Testis (tissue), 3 donors: ENCODE results near the gene DAB2IP. TPM values are rescaled to one million over a fixed set of nuclear protein-coding genes. Genes with fewer than 3 reads are reported as not detected.

Experiments used
- DNase-seq: peaks from one replicate; pipeline ENCODE4 v3.0.0-alpha.2; 2019
- H3K27ac ChIP-seq, 2 donors: fragments of 200-600 bp; sonication (generic); one replicate each; pipeline ENCODE4 v1.5.1; 2019
- H3K27me3 ChIP-seq: fragments of 200-600 bp; sonication (generic); one replicate; pipeline ENCODE4 v1.5.1; 2019
- H3K36me3 ChIP-seq: fragments of 200-600 bp; sonication (generic); one replicate; pipeline ENCODE4 v1.5.1; 2017; ENCODE audit warnings: low read depth; ENCODE audit errors: missing control alignments
- H3K4me1 ChIP-seq: fragments of 200-600 bp; sonication (generic); one replicate; pipeline ENCODE4 v1.5.1; 2019
- H3K4me3 ChIP-seq, 2 donors: fragments of 200-600 bp; sonication (generic); one replicate each; pipeline ENCODE4 v1.5.1; 2017 to 2019
- H3K9me3 ChIP-seq: fragments of 200-600 bp; sonication (generic); one replicate; pipeline ENCODE4 v1.5.1; 2017
- POLR2A ChIP-seq: fragments of 450-650 bp; IDR thresholded peaks from one replicate; pipeline ENCODE4 v1.6.1; 2017; ENCODE audit warnings: antibody characterized with exemption, mild to moderate bottlenecking, moderate library complexity
- whole genome bisulfite sequencing, 2 donors: methylation state at CpG; one replicate each; pipeline ENCODE4 v1.1.5; 2018; 5-methylcytosine and 5-hydroxymethylcytosine counted together
- intact Hi-C: fragments of 100-400 bp; cut with DNase I; formaldehyde crosslinking; loops from one replicate; pipeline ENCODE4 v1.15.1; 2023; ENCODE audit warnings: low total_unique reads
- polyA plus RNA-seq: library from polyadenylated mRNA; stranded (reverse); fragments of 350-450 nt; fragmentation: Illumina TruSeq; extraction: RNeasy Lipid Tissue Mini Kit (QIAGEN cat#74804); gene quantifications from one replicate; pipeline ENCODE4 v1.2.3, GENCODE V29; 2014; ENCODE audit warnings: low read depth, low replicate concordance; ENCODE audit not compliant: insufficient read depth
- total RNA-seq, 2 donors: library from RNA; depleted of rRNA; stranded (reverse); fragments of >200 nt; gene quantifications; one replicate each; pipeline ENCODE4 v1.2.3, GENCODE V29; 2016
- TF ChIP-seq, protein P1 (sequence below), 3 experiments: fragments of 450-650 bp in 2 of 3; fragments of 200-600 bp in 1 of 3; sonication (generic) in 1 of 3; IDR thresholded peaks; one replicate each; pipeline ENCODE4 v1.5.1; 2016 to 2019; ENCODE audit warnings: antibody characterized with exemption in 3 of 3, mild to moderate bottlenecking in 2 of 3, moderate library complexity in 1 of 3

The DAB2IP gene
- total and polyA plus RNA-seq, 3 donors from 2014 or later: 57.7 to 136 (median 102) TPM

DNA sequence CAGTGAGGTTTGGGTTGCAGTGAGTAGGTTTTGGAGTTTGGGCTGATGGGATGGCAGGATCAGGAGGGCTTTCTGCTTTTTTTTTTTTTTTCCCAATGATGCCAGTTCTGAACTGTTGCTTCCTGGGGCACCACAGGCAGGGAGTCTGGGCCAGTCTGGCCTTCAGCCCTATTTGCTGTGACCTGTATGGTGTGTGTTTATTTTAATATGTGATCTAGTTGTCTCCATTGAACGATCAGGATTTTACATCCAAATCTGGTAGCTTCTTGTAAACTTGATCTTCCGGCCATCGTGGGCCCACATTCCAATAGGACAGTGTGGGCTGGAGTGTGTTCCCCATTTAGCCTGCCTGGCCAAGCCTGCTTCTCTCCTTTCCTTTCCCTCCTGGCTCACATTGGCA lies 25.8 kb upstream of the DAB2IP start:
- no peak overlapping the region for H3K4me3 ChIP-seq
- no peaks in the 10 kb centered on the region for H3K36me3 ChIP-seq
- no peaks in the 10 kb centered on the region for H3K4me1 ChIP-seq
- H3K27me3 ChIP-seq: no peaks in the 10 kb centered on the region
- intact Hi-C loops: no loop called here
- no peak for TF ChIP-seq POLR2A
- TF ChIP-seq, protein P1, sequence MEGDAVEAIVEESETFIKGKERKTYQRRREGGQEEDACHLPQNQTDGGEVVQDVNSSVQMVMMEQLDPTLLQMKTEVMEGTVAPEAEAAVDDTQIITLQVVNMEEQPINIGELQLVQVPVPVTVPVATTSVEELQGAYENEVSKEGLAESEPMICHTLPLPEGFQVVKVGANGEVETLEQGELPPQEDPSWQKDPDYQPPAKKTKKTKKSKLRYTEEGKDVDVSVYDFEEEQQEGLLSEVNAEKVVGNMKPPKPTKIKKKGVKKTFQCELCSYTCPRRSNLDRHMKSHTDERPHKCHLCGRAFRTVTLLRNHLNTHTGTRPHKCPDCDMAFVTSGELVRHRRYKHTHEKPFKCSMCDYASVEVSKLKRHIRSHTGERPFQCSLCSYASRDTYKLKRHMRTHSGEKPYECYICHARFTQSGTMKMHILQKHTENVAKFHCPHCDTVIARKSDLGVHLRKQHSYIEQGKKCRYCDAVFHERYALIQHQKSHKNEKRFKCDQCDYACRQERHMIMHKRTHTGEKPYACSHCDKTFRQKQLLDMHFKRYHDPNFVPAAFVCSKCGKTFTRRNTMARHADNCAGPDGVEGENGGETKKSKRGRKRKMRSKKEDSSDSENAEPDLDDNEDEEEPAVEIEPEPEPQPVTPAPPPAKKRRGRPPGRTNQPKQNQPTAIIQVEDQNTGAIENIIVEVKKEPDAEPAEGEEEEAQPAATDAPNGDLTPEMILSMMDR (IDR thresholded peaks at IDR 0.05): no peak
- no peaks in the 10 kb centered on the region for H3K9me3 ChIP-seq
- DNase-seq: no peak
- H3K27ac ChIP-seq: no peak overlapping the region
- 84 to 89% methylated on average over 3 of the region's 3 CpGs for WGBS, 2 donors

DNA sequence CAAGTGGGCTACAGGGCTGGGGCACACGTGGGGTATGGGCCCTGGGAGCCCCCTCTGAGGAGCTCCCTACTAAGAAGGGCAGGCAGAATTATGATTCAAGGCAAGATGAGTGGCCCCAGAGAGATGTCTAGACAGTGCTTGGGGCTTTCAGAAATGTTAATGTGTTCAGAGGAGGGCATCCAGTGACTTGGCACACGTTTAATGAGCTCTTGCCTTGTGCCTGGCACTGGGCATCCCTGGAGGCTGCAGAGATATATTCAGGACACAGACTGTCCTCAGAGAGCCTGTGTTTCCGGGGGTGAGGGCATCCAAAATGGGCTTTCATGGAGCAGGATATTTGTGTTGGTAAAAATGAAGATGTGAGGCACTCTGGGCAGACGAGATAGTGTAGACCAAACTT lies 25.4 kb upstream of the DAB2IP start:
- no peaks in the 10 kb centered on the region for H3K4me1 ChIP-seq
- DNase-seq: no peak
- TF ChIP-seq, protein P1 (IDR thresholded peaks at IDR 0.05): no peak
- no peak for TF ChIP-seq POLR2A
- no peak overlapping the region for H3K4me3 ChIP-seq
- intact Hi-C loops: no loop called here
- no peaks in the 10 kb centered on the region for H3K36me3 ChIP-seq
- 91% methylated on average over 4 of the region's 4 CpGs for WGBS, 2 donors
- no peaks in the 10 kb centered on the region for H3K27me3 ChIP-seq
- no peak overlapping the region for H3K27ac ChIP-seq
- no peaks in the 10 kb centered on the region for H3K9me3 ChIP-seq

DNA sequence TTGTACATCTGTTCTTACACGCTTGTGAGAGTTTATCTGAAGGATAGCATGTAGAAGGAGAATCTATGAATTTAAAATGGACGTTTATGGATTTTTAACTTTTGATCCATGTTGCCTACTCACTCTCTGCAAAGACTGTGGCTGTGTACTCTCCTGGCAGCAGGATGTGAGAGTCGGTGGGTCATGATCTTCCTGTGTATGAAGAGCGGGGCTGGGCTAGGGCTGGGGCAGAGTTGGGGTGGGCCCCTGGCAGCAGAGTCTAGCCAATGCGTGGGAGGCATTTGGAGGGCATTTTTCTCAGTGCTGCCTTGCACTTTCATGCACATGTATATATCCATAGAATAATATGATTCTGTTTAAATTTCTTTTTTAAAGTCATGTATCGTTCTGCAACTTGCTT lies 24.0 kb upstream of the DAB2IP start:
- H3K4me1 ChIP-seq: no peaks in the 10 kb centered on the region
- no peak for TF ChIP-seq POLR2A
- TF ChIP-seq, protein P1 (IDR thresholded peaks at IDR 0.05): no peak

DNA sequence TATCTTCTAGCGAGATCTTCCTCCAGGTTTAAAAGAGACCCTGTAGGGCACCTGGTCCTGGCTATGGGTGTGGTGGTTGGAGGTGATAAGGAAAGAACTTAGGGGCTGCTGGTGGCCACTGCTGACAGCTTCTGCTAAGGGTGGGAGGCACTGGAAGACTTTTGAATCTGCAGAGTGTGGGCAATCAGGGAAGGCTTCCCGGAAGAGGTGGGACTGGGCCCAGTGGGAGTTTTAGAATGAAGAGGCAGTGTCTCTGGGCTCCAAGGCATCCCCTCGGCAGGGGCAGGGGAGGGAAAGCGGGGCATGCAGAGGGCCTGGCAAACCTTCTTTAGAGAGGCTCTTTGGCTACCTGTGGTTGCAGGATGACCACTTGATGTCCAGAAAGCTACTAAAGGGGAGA lies 23.0 kb upstream of the DAB2IP start:
- no peaks in the 10 kb centered on the region for H3K27me3 ChIP-seq
- H3K4me1 ChIP-seq: no peaks in the 10 kb centered on the region
- H3K4me3 ChIP-seq: no peak overlapping the region
- WGBS, 2 donors: 95 to 96% methylated on average over 4 of the region's 4 CpGs
- no peak for DNase-seq
- H3K27ac ChIP-seq: no peak overlapping the region
- intact Hi-C loops: no loop called here
- no peak for TF ChIP-seq POLR2A
- TF ChIP-seq, protein P1 (IDR thresholded peaks at IDR 0.05): no peak
- no peaks in the 10 kb centered on the region for H3K36me3 ChIP-seq
- H3K9me3 ChIP-seq: no peaks in the 10 kb centered on the region

More for the DNA sequence above, 24.0 kb upstream of the DAB2IP start:
- Histone ChIP-seq H3K27me3 (no peaks in the 10 kb centered on the region), H3K36me3 (no peaks in the 10 kb centered on the region), H3K9me3 (no peaks in the 10 kb centered on the region), H3K27ac (no peak overlapping the region), H3K4me3 (no peak overlapping the region)
- DNase-seq: no peak
- intact Hi-C loops: no loop called here
- WGBS, 2 donors: 77 to 82% methylated on average over 6 of the region's 6 CpGs

DNA sequence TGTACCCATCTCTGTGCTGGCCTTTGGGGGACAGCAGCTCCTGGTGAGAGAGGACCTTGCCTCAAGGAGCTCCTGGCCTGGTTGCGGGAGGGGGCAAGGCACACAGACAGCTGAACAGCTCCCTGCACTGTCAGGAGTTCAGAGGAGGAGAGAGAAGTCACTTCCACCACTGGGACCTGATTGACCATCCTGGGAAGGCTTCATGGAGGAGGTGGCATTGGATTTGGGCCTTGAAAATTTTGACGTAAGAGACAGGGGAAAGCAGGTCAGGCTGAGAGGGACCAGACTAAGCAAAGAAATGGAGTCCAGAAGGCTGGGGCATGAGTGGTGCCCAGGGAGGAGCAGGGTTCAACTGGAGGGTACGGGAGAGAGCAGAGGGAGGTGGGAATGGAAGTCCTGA lies 20.3 kb upstream of the DAB2IP start:
- Histone ChIP-seq H3K4me1 (no peaks in the 10 kb centered on the region), H3K9me3 (no peaks in the 10 kb centered on the region), H3K36me3 (no peaks in the 10 kb centered on the region), H3K4me3 (no peak overlapping the region), H3K27ac (no peak overlapping the region), H3K27me3 (no peaks in the 10 kb centered on the region)
- TF ChIP-seq, protein P1 (IDR thresholded peaks at IDR 0.05): no peak
- no peak for TF ChIP-seq POLR2A
- 97% methylated on average over 2 to 3 of the region's 3 CpGs for WGBS, 2 donors
- intact Hi-C loops: no loop called here
- no peak for DNase-seq
